HG03066 (cell line): ENCODE data around the gene GEN1.
"Not testable (repeated sequence)": the region's sequence is repeated elsewhere in the genome, so short reads cannot be mapped to it uniquely, and the experiment has no call there.

Source experiments
- ATAC-seq: cut with Tn5 transposase; IDR thresholded peaks from one replicate; pipeline ENCODE4 v1.9.1; 2021; ENCODE audit warnings: low read depth; ENCODE audit not compliant: unreplicated experiment

GEN1 gene

GRCh38 chr2:17821535-17822444 is 67.9 kb downstream of the GEN1 start:
- peak; percentile 62 for ATAC-seq

GRCh38 chr2:17822445-17823117 is 68.6 kb downstream of the GEN1 start:
- ATAC-seq: peak; percentile 65

- not testable (repeated sequence) for ATAC-seq
Observed at GRCh38 chr2:17823646-17824045, 69.7 kb downstream of the GEN1 start.

GRCh38 chr2:17827316-17827715 is 73.4 kb downstream of the GEN1 start:
- ATAC-seq: no peak

- ATAC-seq: no peak
Observed at GRCh38 chr2:17827785-17828184, 73.8 kb downstream of the GEN1 start.

GRCh38 chr2:17830053-17831034 is 76.4 kb downstream of the GEN1 start:
- ATAC-seq: peak; percentile 96

GRCh38 chr2:17835516-17835915 is 81.6 kb downstream of the GEN1 start:
- ATAC-seq: no peak
